Glomerular visceral epithelial cell (primary cell): ENCODE data around the gene SH3RF3.

ENCODE experiments used
- DNase-seq: peaks from one replicate; pipeline ENCODE4 v3.0.0-alpha.2; 2016; ENCODE audit errors: extremely low spot score

The SH3RF3 gene

GRCh38 chr2:109182426-109182825 lies 53.4 kb downstream of the SH3RF3 start:
- DNase-seq: no peak

GRCh38 chr2:109183871-109184270 lies 54.9 kb downstream of the SH3RF3 start:
- no peak for DNase-seq

- DNase-seq: no peak
Observed at GRCh38 chr2:109184368-109184767, 55.4 kb downstream of the SH3RF3 start.

GRCh38 chr2:109185338-109185737 lies 56.3 kb downstream of the SH3RF3 start:
- no peak for DNase-seq

GRCh38 chr2:109185821-109186570 lies 57.0 kb downstream of the SH3RF3 start:
- DNase-seq: no peak

GRCh38 chr2:109186656-109187250 lies 57.7 kb downstream of the SH3RF3 start:
- no peak for DNase-seq

GRCh38 chr2:109187711-109188495 lies 58.9 kb downstream of the SH3RF3 start:
- DNase-seq: no peak

- no peak for DNase-seq
Observed at GRCh38 chr2:109188496-109188890, 59.5 kb downstream of the SH3RF3 start.

GRCh38 chr2:109188898-109189297 lies 59.9 kb downstream of the SH3RF3 start:
- DNase-seq: no peak

- no peak for DNase-seq
Observed at GRCh38 chr2:109189751-109190150, 60.7 kb downstream of the SH3RF3 start.

GRCh38 chr2:109193807-109194619 lies 65.0 kb downstream of the SH3RF3 start:
- DNase-seq: no peak

GRCh38 chr2:109194620-109194937 lies 65.6 kb downstream of the SH3RF3 start:
- no peak for DNase-seq

- DNase-seq: no peak
Observed at GRCh38 chr2:109195193-109196045, 66.4 kb downstream of the SH3RF3 start.

GRCh38 chr2:109196081-109196875 lies 67.3 kb downstream of the SH3RF3 start:
- DNase-seq: no peak

GRCh38 chr2:109197491-109198418 lies 68.8 kb downstream of the SH3RF3 start:
- no peak for DNase-seq

- DNase-seq: no peak
Observed at GRCh38 chr2:109199790-109200189, 70.8 kb downstream of the SH3RF3 start.

GRCh38 chr2:109200616-109201464 lies 71.8 kb downstream of the SH3RF3 start:
- no peak for DNase-seq
